H7 (cell line): ENCODE data around the gene ABLIM2. TPM values are rescaled to one million over a fixed set of nuclear protein-coding genes. Genes with fewer than 3 reads are reported as not detected.

Experiments used
- DNase-seq: peaks from one replicate; pipeline ENCODE4 v3.0.0; 2012
- H3K27me3 ChIP-seq: 2 replicates; pipeline ENCODE4 v1.6.0; 2011; ENCODE audit warnings: mild to moderate bottlenecking, low read length; ENCODE audit not compliant: control insufficient read depth, insufficient read depth
- H3K36me3 ChIP-seq: replicated peaks from 2 replicates; pipeline ENCODE4 v1.5.1; 2011; ENCODE audit warnings: low read length; ENCODE audit not compliant: control insufficient read depth, insufficient read depth
- H3K4me3 ChIP-seq: 2 replicates; pipeline ENCODE4 v1.5.1; 2011; ENCODE audit warnings: low read depth, mild to moderate bottlenecking, control low read depth, low read length, moderate library complexity; ENCODE audit not compliant: insufficient read depth
- total RNA-seq: library from RNA; depleted of rRNA; stranded (reverse); fragments of >200 nt; shearing (Covaris generic); gene quantifications from 2 replicates; pipeline ENCODE4 v1.2.3, GENCODE V29; 2014

ABLIM2 gene
- total RNA-seq, 1 experiment from 2014 or later: 1.9 TPM

- Histone ChIP-seq H3K36me3 (no peaks in the 10 kb centered on the region), H3K4me3 (no peak overlapping the region), H3K27me3 (no peaks in the 10 kb centered on the region)
- peak; percentile 68 for DNase-seq
Observed at GRCh38 chr4:8085491-8086117, 73.0 kb downstream of the ABLIM2 start.

GRCh38 chr4:8084712-8085490 is 73.7 kb downstream of the ABLIM2 start:
- Histone ChIP-seq H3K36me3 (no peaks in the 10 kb centered on the region), H3K27me3 (no peaks in the 10 kb centered on the region), H3K4me3 (no peak overlapping the region)
- no peak for DNase-seq

- DNase-seq: no peak
- Histone ChIP-seq H3K27me3 (no peaks in the 10 kb centered on the region), H3K36me3 (no peaks in the 10 kb centered on the region), H3K4me3 (no peak overlapping the region)
Observed at GRCh38 chr4:8084031-8084660, 74.5 kb downstream of the ABLIM2 start.

GRCh38 chr4:8083086-8083825 is 75.4 kb downstream of the ABLIM2 start:
- Histone ChIP-seq H3K4me3 (no peak overlapping the region), H3K27me3 (no peaks in the 10 kb centered on the region), H3K36me3 (no peaks in the 10 kb centered on the region)
- no peak for DNase-seq

GRCh38 chr4:8082517-8083055 is 76.0 kb downstream of the ABLIM2 start:
- Histone ChIP-seq H3K27me3 (no peaks in the 10 kb centered on the region), H3K4me3 (no peak overlapping the region), H3K36me3 (no peaks in the 10 kb centered on the region)
- DNase-seq: no peak

- no peaks in the 10 kb centered on the region for H3K36me3 ChIP-seq
- no peak overlapping the region for H3K4me3 ChIP-seq
- no peak for DNase-seq
- no peaks in the 10 kb centered on the region for H3K27me3 ChIP-seq
Observed at GRCh38 chr4:8081621-8082516, 76.7 kb downstream of the ABLIM2 start.

GRCh38 chr4:8081171-8081570 is 77.4 kb downstream of the ABLIM2 start:
- Histone ChIP-seq H3K4me3 (no peak overlapping the region), H3K36me3 (no peaks in the 10 kb centered on the region), H3K27me3 (no peaks in the 10 kb centered on the region)
- no peak for DNase-seq

GRCh38 chr4:8080754-8081065 is 77.9 kb downstream of the ABLIM2 start:
- DNase-seq: no peak
- H3K4me3 ChIP-seq: no peak overlapping the region
- no peaks in the 10 kb centered on the region for H3K27me3 ChIP-seq
- H3K36me3 ChIP-seq: no peaks in the 10 kb centered on the region

- H3K4me3 ChIP-seq: no peak overlapping the region
- peak; percentile 73 for DNase-seq
- no peaks in the 10 kb centered on the region for H3K36me3 ChIP-seq
- no peaks in the 10 kb centered on the region for H3K27me3 ChIP-seq
Observed at GRCh38 chr4:8079916-8080753, 78.5 kb downstream of the ABLIM2 start.

- Histone ChIP-seq H3K4me3 (no peak overlapping the region), H3K36me3 (no peaks in the 10 kb centered on the region), H3K27me3 (no peaks in the 10 kb centered on the region)
- no peak for DNase-seq
Observed at GRCh38 chr4:8079031-8079885, 79.4 kb downstream of the ABLIM2 start.

GRCh38 chr4:8078610-8079015 is 80.0 kb downstream of the ABLIM2 start:
- H3K4me3 ChIP-seq: no peak overlapping the region
- no peaks in the 10 kb centered on the region for H3K36me3 ChIP-seq
- DNase-seq: no peak
- H3K27me3 ChIP-seq: no peaks in the 10 kb centered on the region

- no peak for DNase-seq
- no peaks in the 10 kb centered on the region for H3K36me3 ChIP-seq
- H3K27me3 ChIP-seq: no peaks in the 10 kb centered on the region
- no peak overlapping the region for H3K4me3 ChIP-seq
Observed at GRCh38 chr4:8078109-8078494, 80.5 kb downstream of the ABLIM2 start.
